GM19238 (cell line): ENCODE measurements around the gene SURF1.
A peak's percentile ranks its signal among the peaks of the same experiment; 100 is the strongest.
"Not testable (repeated sequence)": the region's sequence is repeated elsewhere in the genome, so short reads cannot be mapped to it uniquely, and the experiment has no call there.

Experiments
- DNase-seq: peaks from one replicate; pipeline ENCODE4 v3.0.0; 2011; ENCODE audit warnings: low spot score; ENCODE audit not compliant: insufficient read length

The SURF1 gene

DNA sequence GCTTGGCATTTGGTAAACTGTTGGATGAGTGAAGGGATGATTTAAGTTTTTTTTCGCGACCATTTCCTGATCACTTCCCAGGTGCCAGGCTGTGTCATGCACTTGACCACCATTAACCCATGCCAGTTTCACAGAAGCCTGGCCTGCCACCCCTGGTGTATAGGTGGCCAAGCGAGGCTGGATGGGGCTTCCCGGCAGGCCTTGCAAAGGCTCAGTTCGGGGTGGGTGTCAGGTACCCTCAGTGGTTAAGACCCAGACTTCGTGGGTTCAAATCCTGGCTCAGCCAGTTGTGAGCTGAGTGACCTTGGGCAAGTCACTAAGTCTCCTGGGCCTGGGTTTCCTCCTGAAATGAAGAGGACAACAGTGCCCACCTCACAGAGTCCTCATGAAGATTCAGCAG is 10.7 kb downstream of the SURF1 start:
- no peak for DNase-seq

DNA sequence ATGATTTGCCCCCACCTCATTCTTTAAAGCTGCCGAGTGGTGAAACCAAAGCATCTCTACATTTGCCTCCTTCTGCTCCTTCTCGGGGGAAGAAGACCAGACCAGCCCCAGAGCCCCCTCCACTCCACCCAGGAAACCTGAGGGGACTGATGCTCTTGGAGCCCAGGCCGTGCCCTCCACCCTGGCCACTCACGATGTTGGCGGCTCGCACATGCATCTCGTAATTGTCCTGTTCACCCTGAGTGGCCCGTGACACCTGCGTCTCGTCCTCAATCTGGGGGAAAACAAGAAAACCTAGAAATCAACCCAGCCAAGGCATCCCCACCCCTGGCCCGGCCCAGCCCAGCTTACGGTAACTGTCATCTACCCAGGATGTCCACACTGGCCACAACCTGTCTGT is 11.3 kb downstream of the SURF1 start:
- DNase-seq, result no peak

DNA sequence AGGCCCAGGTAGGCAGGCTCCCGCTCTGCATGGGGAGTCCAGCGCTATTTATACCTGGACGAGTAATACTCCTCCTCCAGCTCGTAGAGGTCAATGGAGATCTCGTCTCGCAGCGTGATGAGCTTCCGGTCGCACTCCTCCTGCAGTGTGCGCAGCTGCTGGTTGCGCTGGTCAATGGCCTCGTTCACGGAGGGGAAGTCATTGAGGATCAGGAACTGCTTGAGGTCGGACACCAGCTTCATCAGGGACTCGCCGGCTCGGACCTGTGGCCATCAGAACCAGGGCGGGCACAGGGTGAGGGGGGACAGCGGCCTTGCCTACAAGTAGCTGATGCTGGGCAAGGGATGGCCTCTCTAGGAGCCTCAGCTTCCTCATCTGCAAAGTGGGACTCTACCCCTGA is 12.2 kb downstream of the SURF1 start:
- no peak for DNase-seq

DNA sequence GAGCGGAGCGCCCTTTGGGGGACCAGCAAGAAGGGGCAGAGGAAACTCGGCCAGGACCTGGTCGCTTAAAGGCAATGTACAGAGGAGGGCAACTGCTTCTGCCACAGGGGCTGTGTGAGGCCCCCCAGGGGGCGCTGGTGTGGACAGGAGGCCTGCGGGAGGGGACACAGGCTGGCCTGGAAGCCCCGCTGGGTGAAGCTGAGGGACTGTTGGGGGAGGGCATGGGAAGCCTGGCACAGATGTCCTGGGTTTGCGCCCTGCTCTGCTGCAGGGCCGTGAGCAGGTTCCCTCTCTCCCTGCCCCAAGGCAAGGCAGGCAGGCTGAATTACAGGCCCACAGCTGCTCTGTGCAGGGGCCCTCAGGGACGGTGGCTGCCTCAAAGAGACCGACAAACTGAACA is 13.7 kb downstream of the SURF1 start:
- DNase-seq, result no peak

DNA sequence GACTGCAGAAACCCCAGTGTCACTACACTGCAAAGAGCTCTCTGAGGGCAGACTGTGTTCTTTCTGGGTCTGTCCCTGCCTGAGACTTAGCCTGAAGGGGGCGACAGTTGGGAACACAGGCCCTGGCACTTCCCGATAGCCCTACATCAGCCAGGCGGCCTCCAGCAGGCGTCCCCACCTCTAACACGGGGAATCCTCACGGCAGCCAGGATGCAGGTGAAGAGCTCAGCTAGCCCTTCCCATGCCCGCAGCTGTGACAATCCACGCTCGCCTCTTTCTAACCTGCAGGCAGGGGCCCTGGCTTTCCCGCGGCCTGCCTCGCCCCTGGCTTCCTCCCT is 14.2 kb downstream of the SURF1 start:
- DNase-seq, result no peak

DNA sequence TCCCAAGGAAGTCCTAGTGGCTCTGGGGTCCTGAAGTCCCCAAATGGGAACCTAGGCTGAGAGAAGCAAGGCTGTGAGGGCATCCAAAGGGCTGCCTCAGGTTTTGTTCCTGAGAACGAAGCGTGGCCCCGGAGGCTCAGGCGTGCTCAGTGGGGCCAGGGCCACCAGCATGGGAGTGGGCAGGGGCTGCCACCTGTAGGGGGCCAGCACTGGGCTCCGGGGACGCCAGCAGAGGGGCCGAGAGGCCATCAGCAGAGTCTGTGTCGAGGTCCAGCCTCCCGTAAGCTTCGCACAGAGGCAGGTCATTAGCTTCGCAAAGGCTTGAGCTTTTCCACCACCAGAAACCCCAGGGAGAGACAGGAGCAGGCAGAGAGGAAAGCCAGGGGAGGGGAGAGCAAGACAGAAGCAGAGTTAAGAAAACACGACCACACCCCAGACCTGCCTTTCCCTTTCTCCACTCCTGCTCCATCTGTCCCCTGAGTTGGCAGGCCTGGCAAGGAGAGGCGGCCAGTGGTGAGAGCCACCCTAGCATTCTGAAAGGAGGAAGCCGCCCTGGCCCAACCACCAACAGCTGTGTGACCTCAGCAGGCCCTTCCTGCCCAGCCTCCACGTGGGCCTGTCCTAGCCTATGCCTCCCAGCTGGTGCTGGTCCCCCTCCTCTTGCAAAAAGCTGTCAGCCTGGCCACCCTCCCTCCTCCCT is 14.8 kb downstream of the SURF1 start:
- DNase-seq, result no peak

DNA sequence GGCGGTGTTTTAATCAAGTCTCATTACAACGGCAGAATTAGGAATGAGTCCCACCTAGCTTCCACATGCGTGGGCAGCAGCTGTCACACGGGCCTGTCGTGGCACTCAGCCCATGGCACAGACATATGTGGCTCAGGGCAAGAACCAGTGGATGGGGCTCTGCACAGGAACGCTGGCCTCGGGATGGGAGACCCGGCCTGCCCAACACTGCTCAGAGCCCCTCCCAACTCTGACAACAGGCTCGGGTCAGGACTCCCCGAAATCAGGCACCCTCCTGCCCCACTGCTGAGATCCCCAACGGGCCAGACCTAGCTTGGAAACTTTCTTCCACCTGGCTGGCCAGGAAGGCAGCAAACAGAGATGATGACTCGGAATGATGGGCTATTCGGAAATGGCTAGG is 15.4 kb downstream of the SURF1 start:
- DNase-seq, result no peak

DNA sequence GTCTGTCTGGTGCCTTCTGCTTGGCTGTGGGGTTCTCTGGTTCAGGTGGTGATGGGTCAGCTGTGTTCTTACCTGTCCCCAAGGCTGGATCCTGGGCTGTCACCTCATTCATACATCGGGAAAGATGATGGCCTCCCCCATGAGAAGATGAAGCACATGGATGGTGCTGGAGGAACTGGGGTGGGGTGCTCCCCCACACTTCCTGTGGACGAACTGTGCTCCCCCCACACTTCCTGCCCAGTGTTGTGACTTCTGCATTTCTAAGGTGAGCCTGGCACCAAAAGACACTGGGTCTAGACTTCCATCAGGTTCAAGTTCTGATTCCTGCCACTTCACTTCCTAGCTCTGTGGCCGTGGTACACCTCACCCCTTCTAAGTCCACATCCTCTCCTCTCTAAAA is 16.0 kb downstream of the SURF1 start:
- DNase-seq, result no peak

DNA sequence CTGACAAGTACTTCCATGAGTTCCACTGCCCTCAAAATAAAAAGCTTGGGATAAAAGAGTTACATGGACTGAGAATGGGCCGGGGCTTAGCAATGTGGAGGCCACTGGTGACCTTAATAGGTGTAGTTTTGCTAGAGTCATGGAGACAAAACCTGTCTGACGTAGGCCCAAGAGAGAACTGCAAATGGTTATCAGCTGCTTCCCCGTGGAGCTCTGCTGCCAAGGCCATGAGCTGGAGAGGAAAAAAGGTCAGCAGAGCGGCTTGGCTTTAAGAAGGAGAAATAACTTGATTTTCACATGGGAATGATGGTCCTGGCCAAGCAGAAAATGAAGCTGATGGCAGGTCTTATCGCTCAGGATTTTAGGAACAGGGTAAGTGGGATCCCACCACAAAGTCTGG is 16.6 kb downstream of the SURF1 start:
- DNase-seq, result no peak

DNA sequence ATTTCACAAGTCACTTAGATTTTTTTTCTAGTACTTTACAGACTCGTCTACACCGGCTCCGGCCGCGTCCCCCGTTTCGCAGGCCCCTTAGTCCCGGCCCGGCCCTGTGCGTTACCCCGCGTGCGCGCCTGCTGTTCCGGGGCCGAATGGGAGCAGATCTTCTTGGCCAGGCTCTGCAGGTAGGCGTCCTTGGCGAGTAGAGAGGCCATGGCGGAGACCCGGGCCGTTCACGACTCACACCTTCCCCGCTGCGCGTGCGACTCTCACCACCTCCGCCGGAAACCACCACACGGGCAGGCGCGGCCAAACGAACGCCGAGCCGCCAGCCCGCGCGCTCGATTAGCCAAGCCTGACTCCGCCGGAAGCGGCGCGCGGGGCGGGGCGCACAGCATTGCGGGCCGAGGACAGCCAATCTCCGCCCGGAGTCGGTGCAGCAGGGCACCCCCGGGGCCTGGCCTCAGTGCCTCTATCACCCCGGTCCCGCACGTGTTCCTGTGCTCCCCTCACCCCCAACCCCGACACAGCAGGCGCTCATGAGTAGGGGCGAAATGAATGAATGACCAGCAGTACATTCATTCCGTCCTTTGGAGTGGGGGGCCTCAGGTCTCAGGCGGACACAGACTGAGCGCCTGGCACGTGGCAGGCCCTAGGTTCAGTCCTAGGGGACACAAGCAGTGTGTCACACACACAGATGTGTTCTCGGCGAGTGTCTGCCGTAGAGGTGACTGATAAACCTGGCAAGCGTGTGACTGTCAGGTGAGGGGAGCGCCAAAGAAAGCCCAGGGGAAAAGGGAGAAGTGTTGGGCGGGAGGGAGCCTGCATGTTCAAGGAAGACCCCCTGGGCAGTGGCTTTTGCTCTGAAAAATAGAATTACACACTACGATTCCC is 20.1 kb downstream of the SURF1 start, which contains the start of gene SURF6:
TSS of gene SURF6 (minus strand) at position 265 of the 888 bp plus-strand sequence. CDS start at position 209, 56 bp downstream.
- DNase-seq, result peak; percentile 90

DNA sequence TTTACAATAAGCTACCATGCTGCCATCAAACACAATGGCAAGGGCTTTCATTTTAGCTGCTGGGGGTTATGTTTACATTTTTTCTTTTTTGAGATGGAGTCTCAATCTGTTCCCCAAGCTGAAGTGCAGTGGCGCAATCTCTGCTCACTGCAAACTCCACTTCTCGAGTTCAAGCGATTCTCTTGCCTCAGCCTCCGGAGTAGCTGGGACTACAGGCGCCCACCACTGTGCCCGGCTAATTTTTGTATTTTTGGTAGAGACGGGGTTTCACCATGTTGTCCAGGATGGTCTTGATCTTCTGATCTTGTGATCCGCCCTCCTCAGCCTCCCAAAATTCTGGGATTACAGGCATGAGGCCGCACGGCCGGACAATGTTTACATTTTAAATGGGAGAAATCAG is 21.4 kb downstream of the SURF1 start:
- DNase-seq, result not testable (repeated sequence)

DNA sequence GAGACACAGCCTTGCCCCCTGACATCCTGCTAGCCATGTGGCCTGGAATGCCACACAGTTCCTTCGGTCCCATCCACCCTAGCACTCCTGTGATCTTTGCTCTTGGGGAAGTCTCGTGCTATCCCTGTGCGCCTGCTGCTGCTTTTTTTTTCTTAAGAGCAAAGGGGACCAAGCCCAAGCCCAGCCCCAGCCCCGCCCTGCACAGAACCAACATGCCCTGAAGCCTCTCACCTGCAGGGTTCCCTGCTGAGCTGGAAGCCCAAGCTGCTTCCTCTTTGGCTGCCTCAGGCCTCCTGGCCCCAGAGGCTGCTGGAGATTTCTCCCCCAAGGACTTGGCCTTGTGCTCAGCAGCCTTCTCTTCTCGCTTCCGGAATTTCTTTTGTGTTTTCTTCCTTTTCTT is 22.1 kb downstream of the SURF1 start:
- DNase-seq, result no peak

DNA sequence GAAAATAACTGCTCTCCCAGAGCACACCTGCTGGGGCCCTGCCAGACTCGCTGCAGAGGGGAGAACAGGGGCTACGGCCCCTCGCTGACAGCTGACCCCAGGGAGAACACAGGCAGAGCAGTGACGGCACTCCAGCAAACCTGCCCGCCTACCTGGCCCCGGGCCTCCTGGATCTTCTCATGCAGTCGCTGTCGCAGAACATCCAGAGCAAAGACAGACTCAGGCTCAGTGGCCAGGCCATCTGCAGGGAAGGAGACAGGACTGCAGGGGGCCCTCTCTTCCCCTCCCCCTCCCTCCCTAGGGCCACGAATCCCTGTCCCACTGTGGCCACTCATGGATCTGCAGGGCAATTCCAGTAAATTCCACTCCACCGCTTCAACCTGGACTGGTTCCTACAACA is 22.7 kb downstream of the SURF1 start:
- no peak for DNase-seq

DNA sequence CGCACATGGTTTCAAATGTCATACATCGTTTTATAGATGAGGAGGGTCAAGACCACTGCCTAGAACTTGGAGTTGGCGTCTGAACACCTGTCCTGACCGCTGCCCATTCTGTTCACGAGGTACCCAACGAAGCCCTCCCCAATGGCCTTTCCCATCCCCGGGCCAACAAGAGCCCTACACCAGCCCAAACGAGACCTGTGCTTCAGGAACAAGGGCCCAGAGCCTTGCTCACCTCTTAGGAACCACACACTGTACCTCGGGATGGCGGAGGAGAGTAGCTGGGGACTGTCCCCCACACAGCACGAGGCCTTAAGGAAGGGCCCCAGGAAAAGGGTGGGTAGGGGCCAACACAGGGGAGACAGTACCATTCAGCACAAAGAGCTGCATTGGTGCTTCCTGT is 23.3 kb downstream of the SURF1 start:
- DNase-seq, result no peak

DNA sequence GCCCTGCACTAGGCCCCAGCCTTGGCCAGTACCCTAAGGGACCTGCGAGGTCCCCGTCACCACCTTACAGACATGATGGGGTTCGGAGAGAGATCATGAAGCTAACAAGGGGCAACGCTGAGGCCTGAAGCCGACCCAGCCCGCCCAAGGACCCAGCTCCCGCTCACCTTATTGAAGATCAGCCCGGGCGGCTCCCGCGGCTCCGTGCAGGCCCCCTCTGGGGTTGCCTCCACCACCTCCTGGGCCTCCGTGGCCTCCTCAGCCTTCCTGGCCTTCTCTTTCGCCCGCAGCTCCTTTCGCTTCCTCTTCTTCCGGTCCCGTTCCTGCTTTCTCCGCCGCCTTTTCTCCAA is 23.9 kb downstream of the SURF1 start:
- DNase-seq, result no peak

DNA sequence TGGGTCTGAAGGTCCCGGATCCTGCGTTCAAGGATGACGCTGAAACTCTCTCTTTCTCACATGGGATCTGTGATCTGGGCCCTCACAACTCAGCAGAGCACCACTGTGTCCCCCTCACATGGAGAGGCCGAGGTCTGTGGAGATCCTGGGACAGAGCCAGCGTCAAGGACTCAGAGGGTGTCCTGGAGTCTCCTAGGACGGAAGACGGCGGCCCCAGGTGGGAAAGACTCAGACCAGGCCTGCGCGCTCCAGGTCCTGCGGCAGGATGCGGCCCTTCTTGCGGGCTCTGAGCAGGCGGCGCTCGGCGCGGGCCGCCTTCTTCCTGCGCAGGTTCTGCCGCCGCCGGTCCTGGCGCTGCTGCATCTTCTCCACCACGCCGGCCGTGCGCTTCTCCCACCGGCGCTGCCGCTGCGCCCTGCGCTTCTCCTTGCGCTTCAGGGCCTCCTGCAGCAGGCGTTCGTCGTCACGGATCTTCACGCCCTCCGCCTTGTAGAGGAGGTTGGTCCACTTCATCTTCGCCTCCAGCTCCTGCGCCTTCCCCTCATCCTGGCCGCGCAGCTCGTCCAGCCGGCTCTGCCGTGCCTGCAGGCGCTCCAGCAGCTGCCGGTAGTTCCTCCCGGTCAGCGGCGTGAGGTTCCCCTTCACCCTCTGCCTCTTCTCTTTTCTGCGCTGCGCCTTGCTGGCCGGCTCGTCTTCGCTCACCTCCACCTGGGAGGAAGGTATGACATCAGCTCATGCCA is 24.5 kb downstream of the SURF1 start:
- no peak for DNase-seq

DNA sequence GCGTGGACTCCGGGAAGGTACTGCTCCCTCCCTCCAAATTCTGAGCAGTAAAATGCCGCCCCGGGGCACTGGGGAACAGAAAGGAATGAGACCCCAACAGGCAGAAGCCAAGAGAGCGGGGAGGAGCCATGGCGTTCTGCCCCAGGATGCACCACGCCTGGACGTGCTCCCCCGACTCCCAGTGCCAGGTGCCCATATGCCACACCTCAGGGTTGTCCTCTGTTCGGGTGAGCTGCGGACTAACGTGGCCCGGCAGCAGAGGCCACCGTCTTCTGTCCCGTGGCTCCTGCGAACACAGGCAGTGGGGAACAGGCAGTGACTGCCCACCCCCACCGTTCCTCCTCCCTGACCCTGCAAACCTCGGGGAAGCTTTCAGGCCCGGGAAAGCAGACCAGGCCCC is 25.1 kb downstream of the SURF1 start:
- DNase-seq, result no peak

DNA sequence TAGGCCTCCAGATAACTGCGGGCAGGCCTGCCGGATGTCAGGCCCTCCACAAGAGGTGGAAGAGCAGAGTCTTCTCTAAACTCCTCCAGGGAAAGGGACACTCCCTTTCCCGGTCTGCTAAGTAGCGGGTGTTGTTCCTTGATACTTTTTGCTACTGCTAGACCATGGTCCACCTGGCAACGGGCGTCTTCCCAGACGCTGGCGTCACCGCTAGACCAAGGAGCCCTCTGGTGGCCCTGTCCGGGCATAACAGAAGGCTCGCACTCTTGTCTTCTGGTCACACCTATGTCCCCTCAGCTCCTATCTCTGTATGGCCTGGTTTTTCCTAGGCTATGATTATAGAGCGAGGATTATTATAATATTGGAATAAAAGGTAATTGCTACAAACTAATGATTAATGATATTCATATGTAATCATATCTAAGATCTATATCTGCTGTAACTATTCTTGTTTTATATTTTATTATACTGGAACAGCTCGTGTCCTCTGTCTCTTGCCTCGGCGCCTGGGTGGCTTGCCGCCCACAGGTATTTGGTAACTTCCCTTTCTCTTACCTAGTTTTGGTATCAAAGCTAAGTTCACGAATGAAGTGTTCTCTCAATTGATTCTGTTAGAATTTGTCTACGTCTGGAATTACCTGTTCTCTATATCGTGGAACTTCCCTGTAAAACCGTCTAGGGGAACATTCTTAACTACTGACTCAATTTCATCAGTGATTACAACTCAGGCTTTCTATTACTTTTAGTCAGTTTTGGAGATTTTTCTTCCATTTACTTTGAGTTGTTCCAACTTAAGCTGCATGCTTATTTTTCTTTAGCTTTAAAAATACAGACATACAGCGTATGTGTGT is 26.8 kb downstream of the SURF1 start:
- DNase-seq, result not testable (repeated sequence)

DNA sequence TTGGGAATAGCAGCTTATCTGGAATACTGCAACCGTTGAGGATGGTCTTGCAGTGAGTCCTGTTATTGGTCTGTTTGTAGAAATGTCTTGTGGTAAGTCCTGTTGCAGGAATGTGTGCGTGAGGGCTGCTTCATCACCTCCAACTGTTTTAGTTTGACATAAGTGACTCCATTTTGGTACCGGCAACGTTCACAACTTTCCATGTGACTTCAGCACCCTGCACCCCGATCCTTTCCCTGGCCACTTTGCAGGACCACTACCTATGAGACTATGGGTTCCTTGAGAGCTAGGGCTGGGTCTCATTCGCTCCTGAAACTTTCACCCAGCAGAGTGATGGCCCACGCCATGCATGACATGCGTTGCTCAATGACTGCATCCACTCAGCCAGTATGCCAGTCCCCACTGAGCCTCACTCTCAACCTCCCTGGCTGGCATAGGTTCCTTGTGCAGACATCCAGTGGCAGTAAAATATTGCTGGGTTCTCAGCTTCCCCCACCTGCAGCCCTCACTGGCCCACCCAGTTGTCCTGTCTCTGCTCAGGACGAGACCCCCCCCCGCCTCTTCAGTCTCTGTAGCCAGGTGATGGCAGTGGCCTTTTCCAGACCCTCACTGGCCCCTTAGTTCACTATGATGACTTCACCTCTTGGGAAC is 28.3 kb downstream of the SURF1 start:
- DNase-seq, result no peak

DNA sequence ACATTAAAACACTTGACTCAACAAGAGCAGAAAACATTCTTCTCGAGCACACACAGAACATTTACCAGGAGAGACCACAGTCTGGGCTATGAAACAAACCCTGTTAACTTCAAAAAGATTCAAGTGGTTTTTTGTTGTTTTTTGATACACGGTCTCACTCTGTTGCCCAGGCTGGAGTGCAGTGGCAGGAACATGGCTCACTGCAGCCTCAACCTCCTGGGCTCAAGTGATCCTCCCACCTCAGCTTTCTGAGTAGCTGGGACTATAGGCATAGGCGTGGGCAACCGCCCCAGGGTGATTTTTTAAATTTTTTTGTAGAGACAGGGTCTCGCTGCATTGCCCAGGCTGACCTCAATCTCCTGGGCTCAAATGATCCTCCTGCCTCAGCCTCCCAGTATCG is 29.3 kb downstream of the SURF1 start:
- not testable (repeated sequence) for DNase-seq
